Trophoblast cell (in vitro differentiated cells and primary cell): ENCODE data around the gene AFDN.
"Not testable (repeated sequence)": the region's sequence is repeated elsewhere in the genome, so short reads cannot be mapped to it uniquely, and the experiment has no call there.

Experiments
- DNase-seq, 2 donors: peaks; one replicate each; pipeline ENCODE4 v3.0.0-alpha.2; 2016
- H2AFZ ChIP-seq: 2 replicates; pipeline ENCODE4 v1.6.1; 2013; ENCODE audit warnings: low read length, moderate library complexity, mild to moderate bottlenecking; ENCODE audit not compliant: insufficient read depth, poor library complexity
- H2AK5ac ChIP-seq: 2 replicates; pipeline ENCODE4 v1.6.1; 2013; ENCODE audit warnings: mild to moderate bottlenecking, low read length
- H2BK120ac ChIP-seq: 2 replicates; pipeline ENCODE4 v1.6.1; 2013; ENCODE audit warnings: low read length, mild to moderate bottlenecking, moderate library complexity; ENCODE audit not compliant: insufficient read depth, poor library complexity
- H2BK12ac ChIP-seq: 2 replicates; pipeline ENCODE4 v1.6.1; 2013; ENCODE audit warnings: mild to moderate bottlenecking, low read length, moderate library complexity
- H2BK5ac ChIP-seq: 2 replicates; pipeline ENCODE4 v1.6.1; 2013; ENCODE audit warnings: low read length, low read depth, moderate library complexity, mild to moderate bottlenecking; ENCODE audit not compliant: poor library complexity
- H3K14ac ChIP-seq: 2 replicates; pipeline ENCODE4 v1.6.1; 2013; ENCODE audit warnings: mild to moderate bottlenecking, low read length
- H3K18ac ChIP-seq: 2 replicates; pipeline ENCODE4 v1.6.1; 2013; ENCODE audit warnings: mild to moderate bottlenecking, low read length
- H3K23ac ChIP-seq: 2 replicates; pipeline ENCODE4 v1.6.1; 2013; ENCODE audit warnings: low read length
- H3K27ac ChIP-seq: 2 replicates; pipeline ENCODE4 v1.5.1; 2013; ENCODE audit warnings: low read depth, mild to moderate bottlenecking, inconsistent platforms, low read length, moderate library complexity
- H3K27me3 ChIP-seq: 2 replicates; pipeline ENCODE4 v1.6.1; 2013; ENCODE audit warnings: inconsistent platforms, mild to moderate bottlenecking, low read length, moderate library complexity; ENCODE audit not compliant: insufficient read depth
- H3K36me3 ChIP-seq, 2 experiments: 1 replicate in 1 of 2; 2 replicates in 1 of 2; pipeline ENCODE4 v1.6.1; 2013; ENCODE audit warnings: low read length in 2 of 2, mild to moderate bottlenecking in 2 of 2, moderate library complexity in 1 of 2; ENCODE audit not compliant: insufficient read depth in 2 of 2, control insufficient read depth in 1 of 2
- H3K4ac ChIP-seq: 2 replicates; pipeline ENCODE4 v1.6.1; 2013; ENCODE audit warnings: low read depth, mild to moderate bottlenecking, low read length, moderate library complexity
- H3K4me1 ChIP-seq, 2 experiments: 1 replicate in 1 of 2; 2 replicates in 1 of 2; pipeline ENCODE4 v1.6.1; 2013; ENCODE audit warnings: low read length in 2 of 2, mild to moderate bottlenecking in 2 of 2, moderate library complexity in 1 of 2; ENCODE audit not compliant: insufficient read depth in 2 of 2, control insufficient read depth in 1 of 2
- H3K4me2 ChIP-seq: 2 replicates; pipeline ENCODE4 v1.6.1; 2013; ENCODE audit warnings: inconsistent platforms, mild to moderate bottlenecking, low read length, moderate library complexity
- H3K4me3 ChIP-seq: 2 replicates; pipeline ENCODE4 v1.5.1; 2013; ENCODE audit warnings: mild to moderate bottlenecking, low read depth, low read length, inconsistent platforms
- H3K79me1 ChIP-seq: one replicate; pipeline ENCODE4 v1.6.1; 2013; ENCODE audit warnings: low read length
- H3K79me2 ChIP-seq: 2 replicates; pipeline ENCODE4 v1.6.1; 2013; ENCODE audit warnings: low read length, mild to moderate bottlenecking; ENCODE audit not compliant: control insufficient read depth, insufficient read depth, poor library complexity
- H3K9ac ChIP-seq: 2 replicates; pipeline ENCODE4 v1.6.1; 2013; ENCODE audit warnings: mild to moderate bottlenecking, low read length
- H3K9me3 ChIP-seq: 2 replicates; pipeline ENCODE4 v1.6.1; 2013; ENCODE audit warnings: low read depth, mild to moderate bottlenecking, control low read depth, inconsistent platforms, low read length; ENCODE audit not compliant: insufficient read depth
- H4K12ac ChIP-seq: 2 replicates; pipeline ENCODE4 v1.6.1; 2013; ENCODE audit warnings: low read depth, mild to moderate bottlenecking, low read length, moderate library complexity
- H4K8ac ChIP-seq: 2 replicates; pipeline ENCODE4 v1.6.1; 2013; ENCODE audit warnings: low read depth, mild to moderate bottlenecking, low read length, moderate library complexity
- H4K91ac ChIP-seq: one replicate; pipeline ENCODE4 v1.6.1; 2013; ENCODE audit warnings: low read depth, mild to moderate bottlenecking, low read length, moderate library complexity
- WGBS: extraction: QIAGEN DNeasy Blood & Tissue Kit; methylation state at CpG from one replicate; pipeline ENCODE4 v1.1.7; 2013; ENCODE audit warnings: missing lambda C conversion rate; ENCODE audit not compliant: insufficient read length, insufficient coverage; ENCODE audit errors: extremely low coverage; 5-methylcytosine and 5-hydroxymethylcytosine counted together

Gene AFDN

GRCh38 chr6:167976116-167976657, 149.5 kb downstream of the AFDN start:
- not testable (repeated sequence) for H3K23ac ChIP-seq, H3K4ac ChIP-seq, H4K91ac ChIP-seq, H2BK5ac ChIP-seq, H4K12ac ChIP-seq, H4K8ac ChIP-seq, H2AK5ac ChIP-seq, H2AFZ ChIP-seq, H3K4me3 ChIP-seq, H3K27ac ChIP-seq, H3K18ac ChIP-seq, H3K4me1 ChIP-seq, H2BK120ac ChIP-seq, H2BK12ac ChIP-seq, H3K9me3 ChIP-seq, H3K4me2 ChIP-seq, H3K14ac ChIP-seq, H3K9ac ChIP-seq, H3K79me2 ChIP-seq, H3K27me3 ChIP-seq, DNase-seq, H3K79me1 ChIP-seq
- H3K36me3 ChIP-seq, result peaks cover 3 to 11% of the 10 kb centered on the region in 2 experiments

- WGBS, result no CpG with 5 or more reads among the region's 27 CpGs
- Histone ChIP-seq H3K4me3 (no peak overlapping the region), H2BK120ac (no peak overlapping the region), H3K14ac (no peak overlapping the region), H3K27me3 (no peaks in the 10 kb centered on the region), H3K36me3 (peaks cover 3 to 11% of the 10 kb centered on the region in 2 experiments), H2AFZ (no peak overlapping the region), H3K4ac (no peak overlapping the region), H2BK5ac (no peak overlapping the region), H3K79me1 (no peaks in the 10 kb centered on the region), H3K4me1 (peaks cover 0 to 1% of the 10 kb centered on the region in 2 experiments), H4K91ac (no peak overlapping the region), H3K9me3 (peaks cover 3% of the 10 kb centered on the region), H4K12ac (no peak overlapping the region), H3K23ac (no peak overlapping the region), H3K79me2 (no peaks in the 10 kb centered on the region), H2BK12ac (no peak overlapping the region), H4K8ac (no peak overlapping the region), H3K9ac (no peak overlapping the region), H2AK5ac (no peak overlapping the region), H3K27ac (no peak overlapping the region), H3K18ac (no peak overlapping the region), H3K4me2 (no peak overlapping the region)
- DNase-seq, result no peak
These were observed 150.0 kb downstream of the AFDN start for GRCh38 chr6:167976708-167977107.

GRCh38 chr6:167977717-167978467, 151.2 kb downstream of the AFDN start:
- Histone ChIP-seq H3K27me3 (no peaks in the 10 kb centered on the region), H3K27ac (no peak overlapping the region), H4K91ac (no peak overlapping the region), H3K4ac (no peak overlapping the region), H3K4me3 (no peak overlapping the region), H3K4me1 (peaks cover 0 to 1% of the 10 kb centered on the region in 2 experiments), H4K12ac (no peak overlapping the region), H3K23ac (no peak overlapping the region), H3K9ac (no peak overlapping the region), H3K14ac (no peak overlapping the region), H3K36me3 (peaks cover 2 to 5% of the 10 kb centered on the region in 2 experiments), H3K79me1 (no peaks in the 10 kb centered on the region), H2BK5ac (no peak overlapping the region), H2BK120ac (no peak overlapping the region), H3K79me2 (no peaks in the 10 kb centered on the region), H4K8ac (no peak overlapping the region), H3K4me2 (no peak overlapping the region), H2AFZ (no peak overlapping the region), H2AK5ac (no peak overlapping the region), H2BK12ac (no peak overlapping the region), H3K18ac (no peak overlapping the region), H3K9me3 (peaks cover 3% of the 10 kb centered on the region)
- DNase-seq, result no peak
- no CpG with 5 or more reads among the region's 43 CpGs for WGBS

GRCh38 chr6:167978607-167979006, 151.9 kb downstream of the AFDN start:
- Histone ChIP-seq H4K12ac (no peak overlapping the region), H3K27me3 (no peaks in the 10 kb centered on the region), H2BK5ac (no peak overlapping the region), H3K4ac (no peak overlapping the region), H3K79me2 (no peaks in the 10 kb centered on the region), H3K9me3 (peaks cover 3% of the 10 kb centered on the region), H3K4me2 (no peak overlapping the region), H3K4me1 (no peaks in the 10 kb centered on the region), H3K18ac (no peak overlapping the region), H2BK12ac (no peak overlapping the region), H3K9ac (no peak overlapping the region), H4K91ac (no peak overlapping the region), H4K8ac (no peak overlapping the region), H3K14ac (no peak overlapping the region), H3K4me3 (no peak overlapping the region), H3K36me3 (peaks cover 0 to 3% of the 10 kb centered on the region in 2 experiments), H2AFZ (no peak overlapping the region), H3K23ac (no peak overlapping the region), H2BK120ac (no peak overlapping the region), H2AK5ac (no peak overlapping the region), H3K79me1 (no peaks in the 10 kb centered on the region), H3K27ac (no peak overlapping the region)
- WGBS, result no CpG with 5 or more reads among the region's 7 CpGs
- DNase-seq, result no peak
